Parathyroid adenoma (tissue), 2 donors: ENCODE data around the gene PDPK1.

ENCODE experiments used
- H2AFZ ChIP-seq: fragments of 300-600 bp; sonication (generic); one replicate; pipeline ENCODE4 v1.7.0; 2017; ENCODE audit warnings: antibody characterized with exemption, mild to moderate bottlenecking
- H3K27ac ChIP-seq: fragments of 300-600 bp; sonication (generic); one replicate; pipeline ENCODE4 v1.7.0; 2017
- H3K27me3 ChIP-seq: fragments of 300-600 bp; sonication (generic); one replicate; pipeline ENCODE4 v1.7.0; 2017; ENCODE audit warnings: low read length; ENCODE audit not compliant: control insufficient read depth, insufficient read depth
- H3K36me3 ChIP-seq: fragments of 300-600 bp; sonication (generic); one replicate; pipeline ENCODE4 v1.7.0; 2017; ENCODE audit warnings: low read length; ENCODE audit not compliant: control insufficient read depth, insufficient read depth
- H3K4me1 ChIP-seq: fragments of 300-600 bp; sonication (generic); one replicate; pipeline ENCODE4 v1.7.0; 2017; ENCODE audit warnings: control low read depth
- H3K4me2 ChIP-seq: fragments of 300-600 bp; sonication (generic); one replicate; pipeline ENCODE4 v1.7.0; 2017; ENCODE audit warnings: low read length
- H3K4me3 ChIP-seq: fragments of 300-600 bp; sonication (generic); one replicate; pipeline ENCODE4 v1.7.0; 2017; ENCODE audit warnings: low read depth, low read length
- H3K79me2 ChIP-seq: fragments of 300-600 bp; sonication (generic); one replicate; pipeline ENCODE4 v1.7.0; 2017; ENCODE audit warnings: control low read depth
- H3K9ac ChIP-seq: fragments of 300-600 bp; sonication (generic); one replicate; pipeline ENCODE4 v1.7.0; 2017; ENCODE audit warnings: mild to moderate bottlenecking
- H3K9me3 ChIP-seq: fragments of 300-600 bp; sonication (generic); one replicate; pipeline ENCODE4 v1.7.0; 2017; ENCODE audit warnings: low read length; ENCODE audit not compliant: control insufficient read depth
- CTCF ChIP-seq: fragments of 300-600 bp; sonication (generic); IDR thresholded peaks from one replicate; pipeline ENCODE4 v1.7.0; 2017; ENCODE audit warnings: antibody characterized with exemption, mild to moderate bottlenecking
- donor health status: primary hyperparathyroidism.

Gene PDPK1

GRCh38 chr16:2493605-2494004 is 44.2 kb upstream of the PDPK1 start:
- no peak overlapping the region for H3K4me2 ChIP-seq
- no peaks in the 10 kb centered on the region for H3K36me3 ChIP-seq
- TF ChIP-seq CTCF, result no peak
- H2AFZ ChIP-seq, result no peak overlapping the region
- no peaks in the 10 kb centered on the region for H3K27me3 ChIP-seq
- no peak overlapping the region for H3K9ac ChIP-seq
- H3K4me1 ChIP-seq, result no peaks in the 10 kb centered on the region
- H3K79me2 ChIP-seq, result peaks cover 9% of the 10 kb centered on the region
- no peaks in the 10 kb centered on the region for H3K9me3 ChIP-seq
- no peak overlapping the region for H3K27ac ChIP-seq
- no peak overlapping the region for H3K4me3 ChIP-seq

GRCh38 chr16:2494616-2495015 is 43.2 kb upstream of the PDPK1 start:
- H3K27me3 ChIP-seq, result no peaks in the 10 kb centered on the region
- no peak overlapping the region for H3K9ac ChIP-seq
- H3K4me3 ChIP-seq, result no peak overlapping the region
- H3K4me1 ChIP-seq, result no peaks in the 10 kb centered on the region
- H3K4me2 ChIP-seq, result no peak overlapping the region
- H3K27ac ChIP-seq, result no peak overlapping the region
- peaks cover 6% of the 10 kb centered on the region for H3K79me2 ChIP-seq
- no peak for TF ChIP-seq CTCF
- H3K36me3 ChIP-seq, result no peaks in the 10 kb centered on the region
- H2AFZ ChIP-seq, result no peak overlapping the region
- no peaks in the 10 kb centered on the region for H3K9me3 ChIP-seq

- H3K79me2 ChIP-seq, result peaks cover 4% of the 10 kb centered on the region
- H3K9me3 ChIP-seq, result no peaks in the 10 kb centered on the region
- no peak for TF ChIP-seq CTCF
- H2AFZ ChIP-seq, result no peak overlapping the region
- H3K4me2 ChIP-seq, result no peak overlapping the region
- no peaks in the 10 kb centered on the region for H3K36me3 ChIP-seq
- no peak overlapping the region for H3K4me3 ChIP-seq
- no peak overlapping the region for H3K9ac ChIP-seq
- H3K4me1 ChIP-seq, result no peaks in the 10 kb centered on the region
- no peak overlapping the region for H3K27ac ChIP-seq
- no peaks in the 10 kb centered on the region for H3K27me3 ChIP-seq
These were observed 42.8 kb upstream of the PDPK1 start for GRCh38 chr16:2495041-2495440.

GRCh38 chr16:2496223-2497115 is 41.4 kb upstream of the PDPK1 start:
- no peak overlapping the region for H3K4me3 ChIP-seq
- no peaks in the 10 kb centered on the region for H3K36me3 ChIP-seq
- H3K27ac ChIP-seq, result no peak overlapping the region
- H3K9ac ChIP-seq, result no peak overlapping the region
- H3K4me2 ChIP-seq, result no peak overlapping the region
- no peak overlapping the region for H2AFZ ChIP-seq
- peaks cover under 1% of the 10 kb centered on the region for H3K79me2 ChIP-seq
- H3K9me3 ChIP-seq, result no peaks in the 10 kb centered on the region
- no peak for TF ChIP-seq CTCF
- no peaks in the 10 kb centered on the region for H3K27me3 ChIP-seq
- no peaks in the 10 kb centered on the region for H3K4me1 ChIP-seq
